NCI-H1417 treated with DMSO at 0.1 percent for 48 hours (cell line): ENCODE data around the gene ZNF558.
"Not testable (repeated sequence)": the region's sequence is repeated elsewhere in the genome, so short reads cannot be mapped to it uniquely, and the experiment has no call there.

ENCODE experiments used
- DNase-seq: peaks from one replicate; lab custom pipeline; 2025; lab: John Stamatoyannopoulos, UW

The ZNF558 gene

GRCh38 chr19:8806661-8807060, 25.4 kb downstream of the ZNF558 start:
- no peak for DNase-seq

GRCh38 chr19:8794823-8795222, 37.3 kb downstream of the ZNF558 start:
- DNase-seq: no peak

DNA sequence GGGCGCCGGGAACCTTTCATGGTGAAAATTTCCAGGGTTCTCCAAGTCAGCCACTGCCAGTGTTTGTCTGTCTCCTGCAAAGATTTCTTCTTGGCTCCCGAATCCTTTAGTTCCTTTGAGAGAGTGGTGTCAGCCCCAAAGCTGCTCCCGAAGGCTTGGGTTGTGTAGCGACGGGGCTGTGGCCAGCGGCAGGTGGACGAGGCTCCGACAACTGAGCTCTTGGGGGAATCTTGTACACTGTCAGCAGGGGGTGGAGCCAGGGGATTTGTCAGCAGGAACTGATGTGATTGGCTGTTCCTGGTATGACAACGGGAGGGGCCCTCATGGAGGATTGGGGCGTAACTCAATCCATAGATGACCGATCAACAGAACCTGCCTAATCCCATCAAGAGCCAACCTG, 58.5 kb downstream of the ZNF558 start:
- DNase-seq: not testable (repeated sequence)

DNA sequence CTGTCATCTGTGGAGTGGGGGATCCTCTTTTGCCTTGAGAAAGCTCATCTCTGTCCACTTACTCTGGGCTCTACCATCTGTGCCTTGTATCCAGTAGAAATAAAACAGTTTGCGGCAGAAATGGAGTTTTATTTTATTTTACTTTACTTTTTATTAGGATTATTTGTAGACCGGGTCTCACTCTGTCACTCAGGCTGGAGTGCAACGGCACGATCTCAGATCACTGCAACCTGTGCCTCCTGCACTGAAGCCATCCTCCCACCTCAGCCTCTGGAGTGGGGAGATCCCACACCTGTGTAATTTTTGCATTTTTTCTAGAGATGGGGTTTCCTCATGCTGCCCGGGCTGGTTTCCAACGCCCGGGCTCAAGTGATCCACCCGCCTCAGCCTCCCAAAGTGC, 62.8 kb downstream of the ZNF558 start:
- DNase-seq: not testable (repeated sequence)

- DNase-seq: not testable (repeated sequence)
Measured at GRCh38 chr19:8767257-8767656, 64.8 kb downstream of the ZNF558 start.
